Kasumi-1 (cell line): ENCODE results near the gene RDH8.
A peak's percentile ranks its signal among the peaks of the same experiment; 100 is the strongest.

Source experiments
- DNase-seq, 2 experiments: peaks; one replicate each; lab custom pipeline; 2025; lab: John Stamatoyannopoulos, UW

The RDH8 gene

GRCh38 chr19:10037367-10037766 is 24.1 kb downstream of the RDH8 start:
- DNase-seq = no peak

DNA sequence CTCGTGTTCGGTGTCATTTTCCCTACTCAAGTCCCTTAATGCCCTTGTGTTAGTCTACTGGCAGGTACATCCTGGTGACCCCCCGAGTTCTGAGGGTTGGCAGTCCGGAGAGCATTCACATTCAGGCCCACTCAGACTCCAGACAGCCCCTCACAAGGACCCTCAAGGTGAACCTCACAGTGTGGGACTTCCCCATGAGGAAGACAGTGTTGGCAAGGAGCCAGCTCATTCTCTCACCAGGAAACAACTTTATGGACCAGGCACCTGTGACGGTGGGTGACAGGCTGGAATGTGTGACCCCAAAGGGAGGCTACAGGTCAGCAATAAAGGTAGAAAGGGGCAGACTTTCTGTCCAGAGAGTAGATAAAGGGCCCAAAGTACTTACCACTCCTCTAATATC is 24.5 kb downstream of the RDH8 start:
- no peak for DNase-seq

DNA sequence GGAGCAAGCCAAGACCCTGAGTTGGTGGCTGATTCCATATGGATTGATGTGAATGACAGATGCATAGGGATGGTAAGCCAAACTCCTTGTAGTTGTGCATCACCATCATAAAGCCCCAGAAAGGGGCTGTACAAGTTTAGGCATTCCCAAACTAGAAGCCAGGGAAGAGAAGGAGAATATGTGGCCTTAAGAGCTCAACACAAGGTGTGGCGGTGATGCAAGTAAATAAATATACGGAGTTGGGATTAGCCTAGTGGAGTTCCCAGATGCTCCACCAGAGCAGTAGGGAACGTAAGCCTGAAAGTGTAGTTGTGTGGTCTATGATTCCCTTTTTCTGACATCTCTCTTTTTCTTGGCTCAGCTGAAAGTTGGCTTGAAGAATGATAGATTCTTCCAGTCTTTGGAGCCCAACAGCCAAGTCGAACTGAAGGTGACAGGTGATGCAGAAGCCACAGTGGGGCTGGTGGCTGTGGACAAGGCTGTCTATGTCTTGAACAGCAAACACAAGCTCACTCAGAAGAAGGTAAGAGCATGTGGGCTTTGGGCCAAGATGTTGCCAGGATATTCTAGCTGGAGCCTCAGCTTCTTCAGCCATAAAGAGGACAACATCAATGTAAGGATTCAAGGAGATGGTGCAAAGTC is 30.1 kb downstream of the RDH8 start:
- no peak for DNase-seq

DNA sequence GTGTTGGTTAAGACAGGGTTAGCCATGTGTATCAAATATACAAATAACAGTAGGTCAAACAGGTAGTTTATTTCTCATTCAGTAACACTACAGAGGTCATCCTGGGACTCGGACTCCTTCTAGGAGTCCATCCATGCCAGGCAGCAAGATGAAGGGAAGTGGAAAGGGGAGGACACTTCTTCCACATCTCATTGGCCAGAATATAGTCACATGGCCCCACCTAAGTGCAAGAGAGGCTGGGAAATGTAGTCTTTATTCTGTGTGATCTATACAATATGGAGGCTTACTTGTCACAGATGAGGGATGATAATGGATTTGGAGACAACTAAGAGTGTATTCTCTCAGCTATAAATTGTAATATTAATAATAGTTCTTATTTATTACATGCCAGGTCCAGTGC is 31.1 kb downstream of the RDH8 start:
- peak; percentile 9 to 17 for DNase-seq

DNA sequence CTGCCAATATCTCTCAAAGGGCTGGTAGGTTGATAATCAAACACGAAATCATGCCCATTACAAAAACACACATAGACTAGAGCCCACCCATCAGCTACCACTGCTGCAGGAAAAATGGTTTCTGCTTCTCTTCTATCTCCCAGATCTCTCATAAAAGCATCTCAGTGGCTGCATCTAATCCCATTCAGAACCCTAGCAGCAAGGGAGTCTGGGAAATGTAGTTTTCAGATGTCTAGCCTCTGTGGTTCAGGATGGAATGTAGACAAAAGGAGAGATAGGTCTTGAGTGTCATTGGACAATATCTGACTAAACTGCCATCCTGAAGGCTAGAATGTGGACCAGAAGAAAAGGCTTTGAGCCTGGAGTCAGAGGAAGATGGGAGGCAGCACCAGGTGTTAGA is 32.1 kb downstream of the RDH8 start:
- DNase-seq = no peak

DNA sequence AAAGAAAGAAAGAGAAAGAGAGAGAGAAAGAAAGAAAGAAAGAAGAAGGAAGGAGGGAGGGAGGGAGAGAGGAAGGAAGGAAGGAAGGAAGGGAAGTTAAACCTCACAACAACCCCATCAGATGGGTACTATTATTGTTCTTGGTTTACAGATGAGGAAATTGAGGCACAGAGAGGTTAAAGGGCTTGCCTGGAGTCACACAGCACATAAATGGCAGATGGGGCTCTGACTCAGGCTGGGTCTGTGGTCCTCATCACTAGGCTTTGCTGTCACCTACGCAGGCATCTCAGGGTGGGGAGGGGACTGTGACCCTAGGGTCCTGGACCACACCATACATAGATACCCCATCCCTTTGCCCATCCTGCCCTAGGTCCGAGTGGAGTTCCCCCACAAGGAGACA is 36.3 kb downstream of the RDH8 start:
- no peak for DNase-seq

GRCh38 chr19:10052602-10053360 is 39.5 kb downstream of the RDH8 start:
- no peak for DNase-seq

DNA sequence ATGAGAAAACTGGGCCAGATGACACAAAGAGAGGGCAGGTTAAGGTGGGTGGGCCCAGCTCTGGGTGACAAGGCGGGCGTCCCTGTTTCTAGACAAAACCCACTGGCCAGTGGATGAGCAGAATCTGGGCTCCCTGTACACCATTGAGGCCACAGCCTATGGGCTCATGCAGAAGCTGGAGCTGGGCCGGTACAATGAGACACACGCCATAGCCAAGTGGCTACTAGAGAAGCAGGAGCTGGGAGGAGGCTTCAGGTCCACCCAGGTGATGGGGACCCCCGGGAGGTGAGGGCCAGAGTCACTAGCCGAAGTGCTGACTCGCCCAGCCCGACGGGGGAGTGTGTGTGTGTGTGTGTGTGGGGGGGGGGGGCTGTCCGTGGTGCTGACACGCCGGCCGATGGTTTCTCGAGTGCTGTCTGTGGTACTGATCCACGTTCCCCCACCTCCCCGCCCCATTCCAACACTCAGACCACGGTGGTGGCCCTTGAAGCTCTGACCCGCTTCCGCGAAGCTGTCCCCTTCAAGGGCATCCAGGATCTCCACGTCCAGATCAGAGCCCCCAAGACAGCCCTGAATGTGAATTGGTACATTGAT is 48.5 kb downstream of the RDH8 start:
- peak in 1 of 2 experiments; percentile 15 for DNase-seq

DNA sequence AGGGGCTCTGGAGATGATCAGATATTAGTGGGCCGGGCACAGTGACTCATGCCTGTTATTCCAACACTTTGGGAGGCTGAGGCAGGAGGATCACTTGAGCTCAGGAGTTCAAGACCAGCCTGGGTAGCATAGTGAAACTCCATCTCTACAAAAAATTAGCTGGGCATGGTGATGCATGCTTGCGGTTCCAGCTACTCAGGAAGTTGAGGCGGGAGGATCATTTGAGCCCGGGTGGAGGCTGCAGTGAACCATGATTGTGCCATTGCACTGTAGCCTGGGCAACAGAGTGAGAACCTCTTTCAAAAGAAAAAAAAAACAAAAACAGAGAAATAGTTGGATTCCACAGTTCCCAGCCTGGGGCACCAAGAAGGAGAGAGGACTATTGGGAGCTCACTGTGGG is 54.9 kb downstream of the RDH8 start:
- peak; percentile 23 to 30 for DNase-seq

- no peak for DNase-seq
These were observed 55.8 kb downstream of the RDH8 start for GRCh38 chr19:10069046-10069445.

- no peak for DNase-seq
These were observed 57.6 kb downstream of the RDH8 start for GRCh38 chr19:10070730-10071446.
